HG02938 (cell line): ENCODE measurements around the gene SF3A1.
A peak's percentile ranks its signal among the peaks of the same experiment; 100 is the strongest.

Experiments
- ATAC-seq: cut with Tn5 transposase; IDR thresholded peaks from one replicate; pipeline ENCODE4 v1.9.1; 2021; ENCODE audit warnings: mild to moderate bottlenecking, moderate library complexity; ENCODE audit not compliant: unreplicated experiment

The SF3A1 gene

GRCh38 chr22:30386960-30387827 is 30.5 kb upstream of the SF3A1 start, which contains the start of gene RNF215:
TSS of gene RNF215 (minus strand) at chr22:30387411. CDS start at chr22:30387313, 98 bp downstream.
- ATAC-seq = peak; percentile 66

- ATAC-seq = no peak
Observed at GRCh38 chr22:30386608-30386959, 29.9 kb upstream of the SF3A1 start.

GRCh38 chr22:30385942-30386341 is 29.2 kb upstream of the SF3A1 start:
- no peak for ATAC-seq

GRCh38 chr22:30383061-30383460 is 26.4 kb upstream of the SF3A1 start:
- no peak for ATAC-seq

- no peak for ATAC-seq
Observed at GRCh38 chr22:30382340-30382739, 25.6 kb upstream of the SF3A1 start.

- ATAC-seq = no peak
Observed at GRCh38 chr22:30381264-30381663, 24.6 kb upstream of the SF3A1 start.

- no peak for ATAC-seq
Observed at GRCh38 chr22:30380011-30380410, 23.3 kb upstream of the SF3A1 start.

GRCh38 chr22:30375312-30375849 is 18.7 kb upstream of the SF3A1 start:
- ATAC-seq = no peak

GRCh38 chr22:30373331-30374325 is 16.9 kb upstream of the SF3A1 start:
- no peak for ATAC-seq

GRCh38 chr22:30372915-30373314 is 16.2 kb upstream of the SF3A1 start:
- no peak for ATAC-seq

- no peak for ATAC-seq
Observed at GRCh38 chr22:30371981-30372380, 15.3 kb upstream of the SF3A1 start.

GRCh38 chr22:30371321-30371720 is 14.6 kb upstream of the SF3A1 start:
- no peak for ATAC-seq

GRCh38 chr22:30370641-30371230 is 14.0 kb upstream of the SF3A1 start:
- ATAC-seq = no peak

- ATAC-seq = no peak
Observed at GRCh38 chr22:30368420-30368819, 11.7 kb upstream of the SF3A1 start.

GRCh38 chr22:30365891-30366290 is 9.2 kb upstream of the SF3A1 start:
- ATAC-seq = no peak

GRCh38 chr22:30362651-30363281 is 6.1 kb upstream of the SF3A1 start:
- ATAC-seq = no peak

- ATAC-seq = no peak
Observed at GRCh38 chr22:30361916-30362650, 5.4 kb upstream of the SF3A1 start.

GRCh38 chr22:30358541-30358940 is 1.8 kb upstream of the SF3A1 start:
- no peak for ATAC-seq

- ATAC-seq = no peak
Observed at GRCh38 chr22:30357650-30358215, 1.0 kb upstream of the SF3A1 start.

GRCh38 chr22:30357236-30357570 is 509 bp upstream of the SF3A1 start:
- ATAC-seq = no peak
